ENCODE results near the gene JARID2.
A peak's percentile ranks its signal among the peaks of the same experiment; 100 is the strongest.
"Not testable (repeated sequence)": the region's sequence is repeated elsewhere in the genome, so short reads cannot be mapped to it uniquely, and the experiment has no call there.

Gene JARID2

DNA sequence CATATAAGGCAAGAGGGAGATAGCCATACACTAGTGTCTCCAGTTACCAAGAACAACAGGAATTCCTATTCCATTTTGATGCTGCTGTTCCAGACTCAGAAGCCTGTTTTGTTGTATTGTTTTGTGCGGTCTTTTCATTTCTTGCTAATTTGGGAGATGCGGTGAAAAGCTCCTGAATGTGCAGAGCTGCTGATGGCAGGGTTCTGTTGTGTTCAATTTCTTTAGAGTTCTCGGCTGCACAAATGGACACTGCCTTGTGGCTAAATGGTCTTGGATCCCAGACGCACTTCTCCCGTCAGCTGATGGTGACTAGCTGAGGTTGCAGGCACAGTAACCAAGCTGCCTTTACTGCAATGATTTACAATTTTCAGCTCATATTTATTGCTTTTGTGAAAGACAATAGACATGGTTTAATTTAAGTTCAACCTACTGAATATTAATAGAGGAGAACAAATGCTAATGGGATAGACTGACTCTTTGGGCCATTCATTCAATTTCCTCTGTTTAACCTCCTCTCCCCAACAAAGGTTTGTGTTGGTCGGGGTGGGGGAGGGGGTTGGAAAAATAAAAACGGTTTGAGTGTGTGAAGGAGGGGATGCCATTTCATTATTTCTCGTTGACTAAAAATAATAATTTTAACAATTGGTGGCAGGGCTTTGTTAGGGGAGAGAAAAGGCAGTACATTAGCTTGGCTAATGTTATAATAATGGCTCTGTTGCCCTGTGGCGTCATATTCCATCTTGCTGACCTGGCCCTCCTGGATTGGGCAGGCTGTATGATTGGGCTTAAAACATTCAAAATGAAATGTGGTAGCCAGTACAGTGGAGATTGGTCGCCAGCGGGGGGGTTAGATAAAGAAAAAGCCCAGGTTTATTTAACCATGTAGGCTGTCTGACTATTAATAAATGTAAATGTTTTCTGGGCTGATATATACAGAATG lies 159.5 kb downstream of the JARID2 start:
- DNase-seq, result no peak

DNA sequence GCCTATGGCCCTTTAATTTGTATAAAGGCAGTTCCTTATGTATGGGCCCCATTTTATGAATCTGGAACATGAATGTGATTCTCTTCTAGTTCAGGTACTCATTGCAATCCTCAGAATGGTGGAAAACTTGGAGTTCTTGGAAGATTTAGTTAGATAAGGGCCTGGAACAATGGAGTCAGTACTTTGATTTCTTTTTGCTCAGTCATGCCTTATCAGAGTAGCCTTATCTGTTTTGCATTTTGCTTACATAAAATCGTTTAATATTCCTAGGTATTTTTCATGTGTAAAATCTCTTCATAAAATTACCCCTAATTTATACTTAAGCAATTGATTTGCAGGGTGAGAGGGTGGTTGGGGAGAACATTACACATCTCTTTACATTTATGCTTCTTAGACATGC lies 160.6 kb downstream of the JARID2 start:
- no peak for DNase-seq

DNA sequence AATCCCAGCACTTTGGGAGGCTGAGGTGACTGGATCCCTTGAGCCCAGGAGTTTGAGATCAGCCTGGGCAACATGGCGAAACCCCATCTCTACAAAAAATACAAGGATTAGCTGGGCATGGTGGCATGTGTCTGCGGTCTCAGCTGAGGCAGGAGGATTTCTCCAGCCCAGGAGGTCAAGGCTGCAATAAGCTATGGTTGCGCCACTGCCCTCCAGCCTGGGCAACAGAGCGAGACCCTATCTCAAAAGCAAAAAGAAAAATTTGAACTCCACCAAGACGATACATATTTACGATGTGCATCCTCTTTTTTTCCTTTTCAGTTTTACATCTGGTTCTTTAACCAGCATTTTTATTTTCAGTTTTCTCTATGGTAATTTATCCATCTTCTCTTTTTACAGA lies 162.1 kb downstream of the JARID2 start:
- no peak for DNase-seq

DNA sequence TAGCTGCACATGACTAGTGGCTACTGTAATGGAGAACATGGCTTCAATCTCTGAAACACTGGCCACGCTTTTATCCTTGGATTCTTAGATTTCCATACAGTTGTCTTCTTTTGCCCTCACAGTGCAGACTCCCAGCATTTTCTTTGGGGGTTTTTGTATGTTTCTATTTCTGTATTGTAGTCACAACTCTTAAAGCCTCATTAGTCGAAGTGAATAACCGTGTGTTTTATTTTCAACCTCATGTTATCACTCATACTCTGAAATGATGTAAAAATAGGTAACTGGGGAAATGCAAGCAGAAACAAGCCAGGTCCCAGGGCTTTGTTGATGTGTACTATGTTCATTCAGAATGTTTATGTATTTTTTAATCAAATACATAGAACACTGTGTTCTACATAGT lies 162.9 kb downstream of the JARID2 start:
- no peak for DNase-seq

DNA sequence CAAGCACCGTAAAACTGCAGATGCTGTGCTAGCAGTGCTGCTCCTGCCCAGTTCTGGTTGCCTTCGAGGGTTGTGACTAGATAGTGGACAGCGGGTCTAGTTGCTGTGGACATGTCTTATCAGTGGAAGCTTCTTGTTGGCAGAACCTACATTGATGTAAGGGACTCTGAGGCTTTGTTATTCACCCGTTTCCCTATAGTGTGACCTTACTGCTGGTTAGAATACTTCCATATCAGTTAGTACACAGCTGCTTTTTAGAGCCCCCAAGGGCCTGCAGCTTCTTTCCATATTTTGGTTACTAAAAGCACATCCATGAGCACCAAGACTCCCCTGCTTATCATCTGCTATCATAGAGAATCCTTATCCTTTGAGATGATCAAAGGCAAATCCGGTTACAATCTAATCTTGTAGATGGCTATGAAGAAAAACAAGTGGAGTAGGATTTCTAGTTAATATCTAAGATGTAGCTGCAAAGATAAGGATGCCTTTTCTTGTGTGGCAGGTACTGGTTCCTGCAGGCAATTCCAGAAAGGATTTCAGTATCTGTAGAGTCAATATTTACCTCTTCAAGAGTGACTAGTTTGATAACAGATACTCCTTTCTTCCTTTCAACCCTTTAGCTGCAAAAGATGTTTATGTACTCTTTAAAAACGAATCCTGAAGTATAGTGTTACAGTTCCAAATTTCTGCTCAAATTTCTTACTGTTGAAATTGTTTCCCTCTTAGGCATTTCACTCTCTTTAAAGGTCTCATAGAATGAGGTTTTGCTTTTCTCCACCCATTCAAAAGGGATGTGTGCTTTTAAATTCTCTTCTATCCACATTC lies 163.6 kb downstream of the JARID2 start:
- DNase-seq, result no peak

DNA sequence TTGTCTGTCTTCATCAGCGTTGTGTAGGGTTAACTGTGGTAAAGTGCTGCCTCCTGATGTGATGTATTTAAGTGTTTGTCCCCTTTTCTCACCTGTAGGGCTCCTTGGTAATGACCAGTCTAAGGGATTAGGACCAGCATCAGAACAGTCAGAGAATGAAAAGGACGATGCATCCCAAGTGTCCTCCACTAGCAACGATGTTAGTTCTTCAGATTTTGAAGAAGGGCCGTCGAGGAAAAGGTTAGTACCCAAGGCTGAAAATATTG lies 164.2 kb downstream of the JARID2 start:
- DNase-seq, result no peak

DNA sequence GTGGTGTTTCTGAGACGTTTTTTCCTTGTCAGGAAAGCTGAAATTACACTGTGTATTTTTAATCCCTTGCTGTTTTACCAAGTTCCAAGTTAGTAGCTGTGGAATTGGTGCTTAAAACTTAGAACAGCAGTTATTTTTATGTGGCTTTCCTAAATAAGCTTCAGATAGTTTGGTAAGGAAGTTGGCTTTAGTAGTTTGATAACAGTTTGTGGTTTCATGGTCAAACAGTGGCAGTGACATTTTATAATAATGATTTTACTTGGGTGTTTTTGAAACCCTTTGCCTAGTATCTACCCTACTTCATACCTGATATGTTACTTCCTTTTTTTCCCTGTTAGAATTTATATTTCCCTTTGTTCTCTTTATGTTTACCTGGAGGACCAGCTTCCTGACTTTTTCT lies 164.9 kb downstream of the JARID2 start:
- no peak for DNase-seq

DNA sequence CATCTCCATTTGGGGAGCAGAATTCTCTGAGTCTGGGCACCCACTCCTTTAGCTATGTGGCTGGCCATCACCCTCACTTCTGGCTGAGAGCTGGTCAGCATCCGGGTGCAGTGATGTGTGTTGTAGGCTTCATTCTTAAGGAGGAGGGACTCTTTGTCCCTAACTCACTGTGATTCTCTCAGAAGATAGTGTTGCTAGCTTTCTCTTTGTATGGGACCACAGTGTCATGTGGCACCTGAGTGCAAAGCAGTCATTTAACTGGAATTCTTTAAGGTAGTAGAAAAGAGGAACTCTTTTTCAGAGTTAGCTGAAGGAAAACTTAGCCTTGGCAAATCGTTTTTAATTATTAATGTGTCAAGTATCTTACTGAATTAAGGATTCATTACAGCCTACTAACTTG lies 165.9 kb downstream of the JARID2 start:
- no peak for DNase-seq

DNA sequence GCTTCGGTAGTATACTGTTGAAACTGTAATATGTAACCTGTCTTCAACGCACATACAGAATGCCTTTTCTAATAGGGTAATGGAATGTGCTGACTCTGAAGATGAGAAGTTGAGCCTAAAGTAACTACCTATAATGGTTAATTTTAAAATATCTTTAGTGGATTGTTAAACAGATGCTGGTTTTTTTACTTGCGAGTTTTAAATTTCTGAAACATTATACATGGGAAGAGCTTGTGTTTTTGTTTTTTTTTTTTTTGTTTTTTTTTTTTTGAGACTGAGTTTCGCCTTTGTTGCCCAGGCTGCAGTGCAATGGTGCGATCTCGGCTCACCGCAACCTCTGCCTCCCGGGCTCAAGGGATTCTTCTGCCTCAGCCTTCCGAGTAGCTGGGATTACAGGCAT lies 166.9 kb downstream of the JARID2 start:
- no peak for DNase-seq

DNA sequence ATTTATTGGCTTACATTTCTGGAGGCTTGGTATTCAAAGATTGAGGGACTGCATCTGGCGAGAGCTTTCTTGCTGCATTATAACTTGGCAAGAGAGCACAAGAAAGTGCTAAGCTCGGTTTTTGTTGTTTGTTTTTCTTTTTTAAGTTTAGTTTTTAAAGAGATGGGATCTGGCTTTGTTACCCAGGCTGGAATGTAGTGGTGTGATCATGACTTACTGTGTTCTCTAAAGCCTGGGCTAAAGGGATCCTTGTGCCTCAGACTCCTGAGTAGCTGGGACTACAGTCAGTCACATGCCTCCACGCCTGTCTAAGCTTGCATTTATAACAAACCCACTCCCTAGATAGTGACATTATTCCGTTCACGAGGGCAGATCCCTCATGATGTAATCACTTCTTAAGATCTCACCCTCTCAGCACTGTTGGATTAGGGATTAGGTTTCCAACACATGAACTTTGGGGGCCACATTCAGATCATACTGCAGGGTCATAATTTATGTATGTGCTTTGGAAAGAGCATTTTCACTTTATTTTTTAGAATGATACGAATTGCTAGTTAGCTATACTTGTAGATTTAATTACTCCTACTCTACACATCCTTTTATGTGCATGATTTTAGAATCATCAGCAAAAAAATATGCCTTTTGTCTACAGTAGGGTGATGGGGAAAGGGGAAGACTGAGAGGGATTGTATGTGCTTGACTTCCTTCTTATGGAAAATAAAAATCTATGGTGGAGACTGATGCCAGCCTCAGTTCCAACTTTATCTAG lies 167.8 kb downstream of the JARID2 start:
- DNase-seq, result no peak

DNA sequence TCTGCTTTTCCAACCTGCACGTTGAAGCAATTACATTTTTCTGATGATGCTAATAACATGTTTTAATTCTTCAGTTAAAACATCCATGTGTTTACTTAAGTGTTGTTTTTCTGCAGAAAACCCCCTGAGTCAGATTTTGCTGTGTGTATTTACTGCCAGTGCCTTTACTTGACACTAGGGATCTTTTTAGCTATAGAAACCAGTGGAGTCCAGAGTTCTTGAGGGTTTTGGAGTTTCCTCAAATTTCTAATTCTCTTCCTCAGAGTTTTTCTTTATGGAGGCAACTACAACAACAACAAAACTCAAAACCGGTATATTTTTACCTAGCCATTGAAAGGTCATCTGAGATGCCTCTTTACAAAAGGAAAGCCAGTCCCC lies 168.4 kb downstream of the JARID2 start:
- no peak for DNase-seq

DNA sequence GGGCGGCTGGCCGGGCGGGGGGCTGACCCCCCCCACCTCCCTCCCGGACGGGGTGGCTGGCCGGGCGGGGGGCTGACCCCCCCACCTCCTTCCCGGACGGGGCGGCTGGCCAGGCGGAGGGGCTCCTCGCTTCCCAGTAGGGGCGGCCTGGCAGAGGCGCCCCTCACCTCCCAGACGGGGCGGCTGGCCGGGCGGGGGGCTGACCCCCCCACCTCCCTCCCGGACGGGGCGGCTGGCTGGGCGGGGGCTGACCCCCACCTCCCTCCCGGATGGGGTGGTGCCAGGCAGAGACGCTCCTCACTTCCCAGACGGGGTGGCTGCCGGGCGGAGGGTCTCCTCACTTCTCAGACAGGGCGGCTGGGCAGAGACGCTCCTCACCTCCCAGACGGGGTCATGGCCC lies 169.8 kb downstream of the JARID2 start:
- not testable (repeated sequence) for DNase-seq

DNA sequence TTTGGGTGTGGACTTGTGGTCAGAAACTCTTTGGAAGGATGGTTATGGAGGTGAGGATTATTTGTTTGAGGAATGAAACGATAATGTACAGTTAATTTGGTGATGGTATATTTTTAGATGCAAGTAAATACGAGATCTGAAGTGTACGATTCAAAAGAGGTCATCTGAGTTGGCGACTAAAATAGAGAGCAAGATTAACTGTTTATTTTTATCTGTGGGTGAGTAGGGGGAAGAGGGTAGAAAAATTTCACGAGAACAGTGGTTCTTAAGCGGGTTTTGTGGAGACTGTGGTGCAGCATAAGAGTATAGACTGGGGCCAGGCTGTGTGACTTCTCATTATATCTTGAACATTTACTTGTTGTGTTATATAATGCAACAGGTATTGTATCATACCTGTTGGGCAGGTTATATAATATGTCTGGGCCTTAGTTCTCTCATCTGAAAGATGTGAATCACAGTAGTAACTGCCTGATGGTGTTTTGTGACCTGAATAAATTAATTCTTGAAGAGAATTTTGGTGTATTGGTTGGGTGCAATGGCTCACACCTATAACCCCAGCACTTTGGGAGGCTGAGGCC lies 171.2 kb downstream of the JARID2 start:
- no peak for DNase-seq

DNA sequence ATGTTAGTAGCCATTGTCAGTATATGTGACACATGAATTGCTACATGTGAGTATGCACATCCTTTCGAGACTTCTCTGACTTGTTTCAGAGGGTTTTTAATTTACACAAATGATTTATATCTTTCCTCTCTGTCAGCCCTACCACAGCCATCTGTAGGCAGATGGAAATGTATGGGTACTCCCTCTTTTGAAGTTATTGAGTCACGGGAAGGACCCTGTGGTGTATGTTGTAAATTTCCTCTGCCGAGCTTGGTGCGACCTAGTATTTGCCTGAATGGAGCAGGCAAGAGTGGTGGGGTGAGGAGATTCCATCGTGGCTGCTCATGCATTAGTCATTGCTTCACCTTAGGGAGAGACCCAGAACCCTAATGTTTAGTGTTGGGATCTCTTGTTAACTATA lies 171.9 kb downstream of the JARID2 start:
- peak; percentile 32 for DNase-seq

DNA sequence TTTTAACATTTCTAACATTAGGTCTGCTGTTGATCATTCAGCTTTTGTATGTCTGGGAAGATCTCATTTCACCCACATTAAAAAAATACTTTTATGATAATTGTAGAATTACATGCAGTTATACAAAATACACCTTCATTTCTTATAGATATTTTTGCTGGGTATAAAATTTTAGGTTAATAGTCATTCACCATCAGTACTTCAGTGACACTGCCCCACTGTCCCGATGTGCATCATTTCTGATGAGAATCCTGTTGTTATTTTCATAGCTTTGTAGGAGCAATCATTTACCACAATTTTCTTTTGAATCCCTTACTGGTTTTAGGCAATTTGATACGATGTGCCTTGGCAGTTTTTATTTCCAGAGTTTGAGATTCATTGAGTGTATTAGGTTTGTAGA lies 173.6 kb downstream of the JARID2 start:
- DNase-seq, result no peak

DNA sequence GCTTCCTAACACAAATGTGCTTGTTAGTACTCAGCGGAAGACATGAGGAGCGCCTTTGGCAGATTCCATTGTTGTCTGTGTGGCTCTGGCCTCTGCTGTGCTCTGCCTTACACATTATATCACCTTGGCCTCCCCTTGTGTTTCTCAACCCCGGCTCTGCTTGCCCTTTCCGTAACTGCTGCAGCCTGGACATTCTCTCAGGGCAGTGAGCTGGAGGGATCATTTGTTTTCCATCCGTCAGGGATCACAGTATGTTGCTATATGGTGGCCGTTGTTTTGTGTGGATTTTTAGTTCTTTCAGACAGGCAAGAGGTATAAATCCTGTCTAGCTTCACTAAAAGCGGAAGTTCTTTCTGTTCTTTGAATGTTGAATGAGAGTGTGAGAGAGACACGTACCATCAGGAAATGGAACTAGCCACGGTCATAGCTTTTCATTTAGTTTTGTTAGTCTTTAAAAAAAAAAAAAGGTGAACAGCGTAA lies 175.1 kb downstream of the JARID2 start:
- DNase-seq, result no peak

DNA sequence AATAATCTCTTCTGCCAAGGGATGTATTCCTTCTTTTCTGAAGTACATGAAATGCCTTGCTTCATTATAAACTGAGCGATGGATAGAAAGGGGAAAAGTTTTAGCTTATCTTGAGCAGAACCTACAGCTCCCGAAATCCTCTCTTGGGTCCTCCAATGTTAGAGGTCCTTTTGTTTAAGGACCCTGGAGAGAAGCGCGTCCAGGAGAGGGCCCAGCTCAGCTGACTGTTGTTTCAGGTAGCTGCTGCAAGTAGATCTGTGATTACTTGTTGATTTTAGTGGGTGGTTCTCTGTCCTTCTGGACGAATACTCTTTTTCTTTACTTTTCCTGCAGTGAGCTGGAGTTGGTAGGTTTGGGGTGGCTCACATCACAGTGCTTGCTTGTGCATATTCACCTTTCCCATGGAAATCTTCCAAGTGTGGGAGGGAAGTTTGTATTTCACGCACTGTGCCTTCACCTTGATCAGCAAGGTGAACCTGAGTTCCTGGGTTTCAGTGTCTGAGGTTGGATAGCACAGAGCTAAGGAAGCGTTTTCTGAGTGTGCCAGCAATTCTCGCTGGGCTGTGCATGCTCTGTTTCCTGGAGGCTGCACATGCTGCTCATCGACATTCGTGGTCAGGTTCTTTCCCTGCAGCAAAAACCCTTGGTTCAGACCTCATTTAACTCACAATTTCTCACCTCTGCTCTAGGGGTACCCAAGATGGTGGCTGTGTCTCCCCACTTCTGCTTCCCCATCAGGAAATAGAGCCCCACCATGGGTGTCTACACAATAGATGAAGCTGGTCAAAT lies 176.3 kb downstream of the JARID2 start:
- DNase-seq, result no peak

DNA sequence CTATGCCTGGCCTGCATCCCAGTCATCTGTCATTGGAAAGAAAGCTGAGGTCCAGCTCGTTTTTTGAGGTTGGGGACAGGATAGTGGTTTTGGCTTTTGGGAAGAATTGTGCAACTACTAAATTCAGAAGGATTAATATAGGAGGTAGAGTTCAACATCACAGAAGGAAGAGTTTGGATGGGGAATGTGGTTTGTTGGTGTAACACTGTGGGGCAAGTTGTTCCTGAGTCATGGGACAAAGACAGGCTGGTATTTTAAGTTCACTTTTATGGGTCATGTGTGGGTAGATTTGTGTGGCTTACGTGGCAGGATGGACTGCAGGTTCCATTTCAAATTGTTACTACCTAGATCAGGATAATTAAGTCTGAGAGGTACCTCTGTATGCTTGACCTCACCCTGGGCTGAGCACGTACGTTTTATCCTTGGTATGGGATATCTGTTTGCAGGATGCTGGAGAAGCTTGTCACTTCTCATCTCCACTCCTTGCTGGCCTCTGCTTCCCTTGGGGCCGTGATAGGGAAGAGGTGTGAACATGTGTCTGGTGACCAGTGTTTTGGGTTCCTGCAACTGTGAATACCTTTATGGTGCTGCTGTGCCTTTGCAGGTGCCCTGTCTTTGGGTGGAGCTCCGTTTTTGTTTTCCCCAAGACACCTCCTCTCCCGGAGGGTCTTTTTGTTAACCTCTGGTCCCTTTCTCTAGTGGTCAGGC lies 177.6 kb downstream of the JARID2 start:
- no peak for DNase-seq

DNA sequence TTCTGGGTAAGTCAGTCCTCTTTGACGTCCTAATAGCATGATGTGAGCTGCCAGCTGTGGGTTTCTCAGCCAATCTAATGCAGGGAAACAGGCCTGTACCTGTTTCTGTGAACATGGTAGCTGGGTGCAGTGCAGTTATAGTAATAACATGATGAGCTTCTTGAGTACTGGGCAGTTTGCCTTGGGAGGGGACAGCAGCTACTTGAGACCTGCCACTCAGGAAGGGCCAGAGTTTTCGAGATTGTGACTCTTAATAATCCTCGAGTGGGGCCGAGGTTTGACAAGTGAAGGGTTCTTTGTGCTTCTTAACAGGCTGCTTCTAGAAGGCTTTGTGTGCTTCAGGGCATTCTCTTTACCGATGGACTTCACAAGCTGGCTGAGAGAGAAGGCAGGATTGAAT lies 180.1 kb downstream of the JARID2 start:
- no peak for DNase-seq

DNA sequence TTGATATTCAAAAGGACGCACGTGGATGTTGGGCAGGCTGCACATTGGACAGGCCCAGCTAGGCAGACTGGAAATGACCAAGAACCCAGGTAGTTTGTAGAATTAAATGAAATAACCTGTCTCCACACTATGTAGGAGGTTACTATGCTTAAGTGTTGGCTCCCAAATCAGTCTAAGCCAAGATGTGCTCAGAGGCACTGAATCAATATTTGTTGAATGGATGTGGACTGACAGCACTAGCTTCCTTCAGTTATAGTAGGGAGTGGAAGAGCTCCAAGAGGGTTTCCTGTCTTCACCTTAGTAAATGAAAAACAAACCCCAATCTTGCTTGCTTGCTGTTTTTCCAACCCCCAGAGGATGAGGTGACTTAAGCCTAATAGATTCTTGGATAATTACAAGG lies 180.5 kb downstream of the JARID2 start:
- DNase-seq, result no peak

DNA sequence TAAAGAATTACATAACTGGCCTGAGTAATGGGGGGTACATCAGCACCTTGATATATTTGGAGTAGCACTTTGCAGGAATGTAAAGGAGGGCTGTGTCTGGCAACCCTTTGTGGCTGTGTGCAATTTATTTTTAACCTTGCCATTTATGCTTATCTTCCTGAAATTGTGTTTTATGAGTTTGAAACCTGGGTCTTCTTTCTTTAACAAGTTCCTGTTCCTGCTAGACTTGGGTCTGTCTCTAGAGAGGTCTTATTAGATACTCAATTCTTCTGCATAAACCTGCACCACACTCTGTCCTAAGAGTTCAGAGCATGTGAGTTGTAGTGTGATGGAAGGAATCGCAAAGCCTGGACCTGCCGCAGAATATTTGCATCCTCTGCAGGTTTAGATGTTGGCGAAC lies 181.0 kb downstream of the JARID2 start:
- DNase-seq, result no peak
